HG03039 (cell line): ENCODE data around the gene STRADB.
A peak's percentile ranks its signal among the peaks of the same experiment; 100 is the strongest.
"Not testable (repeated sequence)": the region's sequence is repeated elsewhere in the genome, so short reads cannot be mapped to it uniquely, and the experiment has no call there.

ENCODE experiments used
- ATAC-seq: cut with Tn5 transposase; IDR thresholded peaks from one replicate; pipeline ENCODE4 v1.9.1; 2021; ENCODE audit warnings: mild to moderate bottlenecking, moderate library complexity; ENCODE audit not compliant: unreplicated experiment

The STRADB gene

GRCh38 chr2:201451292-201452057, at the start of gene STRADB, which contains the start of gene TRAK2:
Gene STRADB, plus strand, starts transcription at chr2:201451740. Its CDS starts 3,101 bp downstream, at chr2:201454841.
Gene TRAK2, minus strand, starts transcription at chr2:201451458. Its CDS starts 30,951 bp downstream, at chr2:201420507.
- ATAC-seq: peak; percentile 96

GRCh38 chr2:201401815-201402214, 49.7 kb upstream of the STRADB start:
- ATAC-seq: no peak

GRCh38 chr2:201402651-201403562, 48.6 kb upstream of the STRADB start:
- ATAC-seq: no peak

- ATAC-seq: no peak
Observed at GRCh38 chr2:201403880-201404279, 47.7 kb upstream of the STRADB start.

GRCh38 chr2:201404699-201405280, 46.8 kb upstream of the STRADB start:
- ATAC-seq: no peak

GRCh38 chr2:201406077-201406662, 45.4 kb upstream of the STRADB start:
- ATAC-seq: no peak

- no peak for ATAC-seq
Observed at GRCh38 chr2:201407265-201407664, 44.3 kb upstream of the STRADB start.

- no peak for ATAC-seq
Observed at GRCh38 chr2:201408931-201409330, 42.6 kb upstream of the STRADB start.

- ATAC-seq: no peak
Observed at GRCh38 chr2:201411421-201411820, 40.1 kb upstream of the STRADB start.

- no peak for ATAC-seq
Observed at GRCh38 chr2:201413143-201413542, 38.4 kb upstream of the STRADB start.

GRCh38 chr2:201413552-201413951, 38.0 kb upstream of the STRADB start:
- ATAC-seq: no peak

- peak; percentile 78 for ATAC-seq
Observed at GRCh38 chr2:201414099-201415023, 37.2 kb upstream of the STRADB start.

- no peak for ATAC-seq
Observed at GRCh38 chr2:201415149-201415548, 36.4 kb upstream of the STRADB start.

- ATAC-seq: no peak
Observed at GRCh38 chr2:201419057-201419635, 32.4 kb upstream of the STRADB start.

GRCh38 chr2:201419986-201420385, 31.6 kb upstream of the STRADB start:
- ATAC-seq: no peak

GRCh38 chr2:201420442-201421113, 31.0 kb upstream of the STRADB start:
- no peak for ATAC-seq

- ATAC-seq: no peak
Observed at GRCh38 chr2:201425952-201426351, 25.6 kb upstream of the STRADB start.

GRCh38 chr2:201428366-201428765, 23.2 kb upstream of the STRADB start:
- not testable (repeated sequence) for ATAC-seq

- not testable (repeated sequence) for ATAC-seq
Observed at GRCh38 chr2:201429835-201430234, 21.7 kb upstream of the STRADB start.
